ENCODE results near the gene TESK2. TPM values are rescaled to one million over a fixed set of nuclear protein-coding genes. Genes with fewer than 3 reads are reported as not detected.

The TESK2 gene
- polyA plus RNA-seq, 3 donors: 3.9 to 13.1 (median 4.1) TPM

DNA sequence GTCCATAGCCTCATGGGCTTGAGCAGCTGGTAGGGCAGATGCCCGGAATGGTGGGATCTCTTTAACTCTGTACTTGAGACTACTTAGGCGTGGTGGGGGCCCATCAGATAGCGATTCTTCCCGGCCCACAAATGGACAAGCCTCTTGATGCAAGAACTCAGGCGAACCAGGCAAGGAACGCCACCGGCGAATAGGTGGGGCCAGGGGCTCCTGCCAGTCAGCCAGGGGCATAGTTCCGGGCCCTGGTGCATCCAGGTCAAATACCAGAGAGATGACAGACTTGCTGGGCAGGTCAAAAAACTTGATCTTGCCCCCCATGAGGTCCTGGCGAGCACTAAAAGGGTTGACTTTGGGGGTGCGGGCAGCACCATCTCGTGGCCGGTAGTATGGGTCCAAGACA, 145.9 kb downstream of the TESK2 start:
- H3K36me3 ChIP-seq (replicated peaks in 1 of 2; ENCODE audit: control insufficient read depth in 1 of 2, insufficient read depth in 2 of 2, low read length in 2 of 2): peaks cover 44 to 62% of the 10 kb centered on the region in 2 donors
- peaks cover 30% of the 10 kb centered on the region for H3K79me2 ChIP-seq (ENCODE audit: insufficient read depth, low read length)
- no peaks in the 10 kb centered on the region for H3K27me3 ChIP-seq (ENCODE audit: control insufficient read depth in 2 of 2, insufficient read depth in 2 of 2, low read length in 2 of 2)
- DNase-seq: no peak
- no peak overlapping the region for H2AFZ ChIP-seq (ENCODE audit: insufficient read depth, low read depth, low read length, poor library complexity, severe bottlenecking)
- TF ChIP-seq, protein P1, sequence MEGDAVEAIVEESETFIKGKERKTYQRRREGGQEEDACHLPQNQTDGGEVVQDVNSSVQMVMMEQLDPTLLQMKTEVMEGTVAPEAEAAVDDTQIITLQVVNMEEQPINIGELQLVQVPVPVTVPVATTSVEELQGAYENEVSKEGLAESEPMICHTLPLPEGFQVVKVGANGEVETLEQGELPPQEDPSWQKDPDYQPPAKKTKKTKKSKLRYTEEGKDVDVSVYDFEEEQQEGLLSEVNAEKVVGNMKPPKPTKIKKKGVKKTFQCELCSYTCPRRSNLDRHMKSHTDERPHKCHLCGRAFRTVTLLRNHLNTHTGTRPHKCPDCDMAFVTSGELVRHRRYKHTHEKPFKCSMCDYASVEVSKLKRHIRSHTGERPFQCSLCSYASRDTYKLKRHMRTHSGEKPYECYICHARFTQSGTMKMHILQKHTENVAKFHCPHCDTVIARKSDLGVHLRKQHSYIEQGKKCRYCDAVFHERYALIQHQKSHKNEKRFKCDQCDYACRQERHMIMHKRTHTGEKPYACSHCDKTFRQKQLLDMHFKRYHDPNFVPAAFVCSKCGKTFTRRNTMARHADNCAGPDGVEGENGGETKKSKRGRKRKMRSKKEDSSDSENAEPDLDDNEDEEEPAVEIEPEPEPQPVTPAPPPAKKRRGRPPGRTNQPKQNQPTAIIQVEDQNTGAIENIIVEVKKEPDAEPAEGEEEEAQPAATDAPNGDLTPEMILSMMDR (IDR thresholded peaks at IDR 0.05): no peak
- no peak overlapping the region for H3K9ac ChIP-seq (ENCODE audit: insufficient read depth, low read length, poor library complexity, severe bottlenecking)
- peaks cover 0 to 1% (median 0%) of the 10 kb centered on the region in 3 donors for H3K27me3 Mint-ChIP-seq (ENCODE audit: low read depth in 3 of 3)
- peaks cover 51 to 62% of the 10 kb centered on the region in 2 donors for H3K36me3 Mint-ChIP-seq
- peaks cover 15% of the 10 kb centered on the region for H4K20me1 ChIP-seq (ENCODE audit: insufficient read depth, low read length)
- no peak overlapping the region for H3K27ac ChIP-seq (ENCODE audit: low read depth in 1 of 2, low read length in 2 of 2)
- H3K4me3 ChIP-seq (replicated peaks in 1 of 3; ENCODE audit: low read depth in 2 of 3, low read length in 3 of 3): no peak overlapping the region
- intact Hi-C loops (cut with micrococcal nuclease): loop anchor here in 1 of 2 donors (10.0 kb wide), 1 partner anchor 230 kb away; no protein-coding TSS in a partner anchor
- no peaks in the 10 kb centered on the region for H3K9me3 Mint-ChIP-seq
- WGBS (ENCODE audit: insufficient coverage): 95% methylated on average over 10 of the region's 13 CpGs
- no peak overlapping the region for H3K4me2 ChIP-seq (replicated peaks; ENCODE audit: extremely low read depth, low read length, poor library complexity, severe bottlenecking)
- no peaks in the 10 kb centered on the region for H3K9me3 ChIP-seq (replicated peaks in 1 of 2; ENCODE audit: control insufficient read depth in 1 of 2, insufficient read depth in 1 of 2, low read length in 2 of 2)
- H3K4me1 Mint-ChIP-seq: peaks cover 29% of the 10 kb centered on the region
- H3K27ac Mint-ChIP-seq: peak overlapping the region in 1 of 7 donors; percentile 10
- H3K4me3 Mint-ChIP-seq: no peak overlapping the region
- peaks cover 25 to 28% of the 10 kb centered on the region in 2 donors for H3K4me1 ChIP-seq (ENCODE audit: control insufficient read depth in 1 of 2, insufficient read depth in 2 of 2, low read length in 2 of 2)

DNA sequence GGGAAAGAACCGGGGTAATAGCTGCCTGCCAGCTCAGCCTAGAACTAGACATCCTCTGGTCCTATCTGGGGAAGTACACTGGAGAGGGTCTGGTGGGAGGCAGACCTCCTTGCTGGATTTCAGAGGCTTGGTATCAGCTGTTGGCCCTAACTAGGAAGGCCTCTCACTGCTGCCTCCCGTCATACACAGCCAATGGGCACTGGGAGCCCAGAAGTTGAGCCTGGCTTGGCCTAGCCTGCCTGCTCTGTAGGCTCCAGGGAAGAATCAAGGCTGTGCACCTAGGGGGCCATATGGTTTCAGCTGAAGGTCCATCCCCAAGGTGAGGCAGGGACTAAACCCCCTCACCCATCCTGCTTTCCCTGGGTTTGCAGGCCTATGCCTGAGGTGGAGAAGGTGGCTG, 146.5 kb downstream of the TESK2 start:
- peaks cover 30% of the 10 kb centered on the region for H3K79me2 ChIP-seq (ENCODE audit: insufficient read depth, low read length)
- TF ChIP-seq, protein P1 (IDR thresholded peaks at IDR 0.05): no peak
- H3K27ac Mint-ChIP-seq: no peak overlapping the region
- no peak for DNase-seq
- H3K27me3 Mint-ChIP-seq (ENCODE audit: low read depth in 3 of 3): peaks cover 0 to 1% (median 0%) of the 10 kb centered on the region in 3 donors
- no peak overlapping the region for H3K9ac ChIP-seq (ENCODE audit: insufficient read depth, low read length, poor library complexity, severe bottlenecking)
- H3K9me3 ChIP-seq (replicated peaks in 1 of 2; ENCODE audit: control insufficient read depth in 1 of 2, insufficient read depth in 1 of 2, low read length in 2 of 2): no peaks in the 10 kb centered on the region
- H3K4me3 ChIP-seq (replicated peaks in 1 of 3; ENCODE audit: low read depth in 2 of 3, low read length in 3 of 3): no peak overlapping the region
- H3K9me3 Mint-ChIP-seq: no peaks in the 10 kb centered on the region
- peaks cover 49 to 62% of the 10 kb centered on the region in 2 donors for H3K36me3 Mint-ChIP-seq
- H2AFZ ChIP-seq (ENCODE audit: insufficient read depth, low read depth, low read length, poor library complexity, severe bottlenecking): no peak overlapping the region
- H3K4me1 Mint-ChIP-seq: peaks cover 32% of the 10 kb centered on the region
- intact Hi-C loops (cut with micrococcal nuclease): loop anchor here in 1 of 2 donors (10.0 kb wide), 1 partner anchor 230 kb away; no protein-coding TSS in a partner anchor
- peaks cover 44 to 62% of the 10 kb centered on the region in 2 donors for H3K36me3 ChIP-seq (replicated peaks in 1 of 2; ENCODE audit: control insufficient read depth in 1 of 2, insufficient read depth in 2 of 2, low read length in 2 of 2)
- H3K4me1 ChIP-seq (ENCODE audit: control insufficient read depth in 1 of 2, insufficient read depth in 2 of 2, low read length in 2 of 2): peaks cover 25 to 28% of the 10 kb centered on the region in 2 donors
- no peak overlapping the region for H3K27ac ChIP-seq (ENCODE audit: low read depth in 1 of 2, low read length in 2 of 2)
- no peaks in the 10 kb centered on the region for H3K27me3 ChIP-seq (ENCODE audit: control insufficient read depth in 2 of 2, insufficient read depth in 2 of 2, low read length in 2 of 2)
- H3K4me2 ChIP-seq (replicated peaks; ENCODE audit: extremely low read depth, low read length, poor library complexity, severe bottlenecking): no peak overlapping the region
- no peak overlapping the region for H3K4me3 Mint-ChIP-seq
- peaks cover 15% of the 10 kb centered on the region for H4K20me1 ChIP-seq (ENCODE audit: insufficient read depth, low read length)
- WGBS (ENCODE audit: insufficient coverage): 95% methylated on average over 2 of the region's 2 CpGs

Data from CD14-positive monocyte (primary cell).